ENCODE results near the gene STOML1.
"Not testable (repeated sequence)": the region's sequence is repeated elsewhere in the genome, so short reads cannot be mapped to it uniquely, and the experiment has no call there.

STOML1 gene

GRCh38 chr15:73986055-73986775, 5.9 kb downstream of the STOML1 start:
- no peak for DNase-seq

GRCh38 chr15:73985101-73985873, 6.8 kb downstream of the STOML1 start:
- no peak for DNase-seq

- DNase-seq: no peak
These were observed 7.7 kb downstream of the STOML1 start for GRCh38 chr15:73984208-73984979.

GRCh38 chr15:73983773-73984172, 8.3 kb downstream of the STOML1 start:
- no peak for DNase-seq

- DNase-seq: no peak
These were observed 8.8 kb downstream of the STOML1 start for GRCh38 chr15:73983211-73983727.

GRCh38 chr15:73982222-73982962, 9.7 kb downstream of the STOML1 start:
- peak; percentile 40 to 47 for DNase-seq

GRCh38 chr15:73981761-73982221, 10.3 kb downstream of the STOML1 start:
- DNase-seq: no peak

- no peak for DNase-seq
These were observed 12.5 kb downstream of the STOML1 start for GRCh38 chr15:73979636-73980035.

GRCh38 chr15:73978896-73979295, 13.2 kb downstream of the STOML1 start:
- DNase-seq: no peak

GRCh38 chr15:73975440-73976125, 16.5 kb downstream of the STOML1 start:
- peak; percentile 21 to 30 for DNase-seq

- not testable (repeated sequence) for DNase-seq
These were observed 18.4 kb downstream of the STOML1 start for GRCh38 chr15:73973683-73974200.

- DNase-seq: peak; percentile 68 to 74
These were observed 19.0 kb downstream of the STOML1 start for GRCh38 chr15:73972984-73973682.

GRCh38 chr15:73969151-73969759, 22.8 kb downstream of the STOML1 start:
- DNase-seq: no peak

- DNase-seq: no peak
These were observed 23.6 kb downstream of the STOML1 start for GRCh38 chr15:73968461-73968860.

- no peak for DNase-seq
These were observed 26.4 kb downstream of the STOML1 start for GRCh38 chr15:73965758-73966113.

- DNase-seq: no peak
These were observed 26.9 kb downstream of the STOML1 start for GRCh38 chr15:73965094-73965757.

- peak; percentile 49 to 66 for DNase-seq
These were observed 27.4 kb downstream of the STOML1 start for GRCh38 chr15:73964736-73965093.

GRCh38 chr15:73962433-73962832, 29.7 kb downstream of the STOML1 start:
- DNase-seq: no peak

GRCh38 chr15:73960472-73961070, 31.5 kb downstream of the STOML1 start:
- DNase-seq: not testable (repeated sequence)

GRCh38 chr15:73959801-73960200, 32.3 kb downstream of the STOML1 start:
- DNase-seq: no peak

Measured in AML-193 (cell line).